Lung (tissue), 12 donors: ENCODE results near the gene DOK6. TPM values are rescaled to one million over a fixed set of nuclear protein-coding genes. Genes with fewer than 3 reads are reported as not detected.
"Not testable (repeated sequence)": the region's sequence is repeated elsewhere in the genome, so short reads cannot be mapped to it uniquely, and the experiment has no call there.

Experiments
- ATAC-seq: fragments of 200-7000 bp; cut with Tn5 transposase; one replicate; pipeline ENCODE4 v1.9.1; 2020; ENCODE audit warnings: moderate number of reproducible peaks; ENCODE audit not compliant: insufficient read depth, low FRiP score
- DNase-seq, 3 donors: peaks; one replicate each; pipeline ENCODE4 v3.0.0-alpha.2; 2013 to 2017
- H3K27ac ChIP-seq, 2 donors: one replicate each; pipeline ENCODE4 v1.5.1; 2013; ENCODE audit warnings: mild to moderate bottlenecking in 2 of 2, moderate library complexity in 2 of 2, control low read depth in 1 of 2, inconsistent platforms in 1 of 2, low read depth in 1 of 2, low read length in 1 of 2
- H3K27me3 ChIP-seq, 3 donors: one replicate each; pipeline ENCODE4 v1.5.1; 2013; ENCODE audit warnings: low read length in 2 of 3; ENCODE audit not compliant: control insufficient read depth in 3 of 3, insufficient read depth in 3 of 3
- H3K36me3 ChIP-seq, 4 donors: one replicate each; pipeline ENCODE4 v1.5.1; 2013; ENCODE audit warnings: low read length in 4 of 4, mild to moderate bottlenecking in 1 of 4, moderate library complexity in 1 of 4; ENCODE audit not compliant: control insufficient read depth in 4 of 4, insufficient read depth in 4 of 4
- H3K4me1 ChIP-seq, 5 donors: one replicate each; pipeline ENCODE4 v1.5.1; 2013; ENCODE audit warnings: low read length in 5 of 5, mild to moderate bottlenecking in 2 of 5, moderate library complexity in 1 of 5; ENCODE audit not compliant: control insufficient read depth in 5 of 5, insufficient read depth in 5 of 5
- H3K4me3 ChIP-seq: one replicate; pipeline ENCODE4 v1.5.1; 2013; ENCODE audit warnings: mild to moderate bottlenecking, control low read depth, moderate library complexity
- H3K9ac ChIP-seq, 2 donors: one replicate each; pipeline ENCODE4 v1.5.1; 2013; ENCODE audit warnings: low read length in 2 of 2, control low read depth in 1 of 2; ENCODE audit not compliant: insufficient read depth in 1 of 2
- H3K9me3 ChIP-seq, 4 donors: one replicate each; pipeline ENCODE4 v1.5.1; 2013; ENCODE audit warnings: low read length in 3 of 4, mild to moderate bottlenecking in 1 of 4, moderate library complexity in 1 of 4; ENCODE audit not compliant: control insufficient read depth in 4 of 4, insufficient read depth in 3 of 4
- CTCF ChIP-seq: IDR thresholded peaks from 2 replicates; pipeline ENCODE4 v1.5.1; 2012; ENCODE audit warnings: mild to moderate bottlenecking; ENCODE audit errors: control extremely low read depth, extremely low read depth
- WGBS, 2 donors: extraction: QIAGEN DNeasy Blood & Tissue Kit; methylation state at CpG; one replicate each; pipeline ENCODE4 v1.1.7; 2013; 5-methylcytosine and 5-hydroxymethylcytosine counted together
- polyA plus RNA-seq, 2 donors: library from polyadenylated mRNA; stranded (reverse); fragments of 200-250 nt; gene quantifications; one replicate each; pipeline ENCODE4 v1.2.1, GENCODE V29; 2013
- total RNA-seq, 2 donors: library from RNA; depleted of rRNA in 1 of 2; stranded (reverse); fragments of >200 nt in 1 of 2; gene quantifications; one replicate each; pipeline ENCODE4 v1.2.1, GENCODE V29; 2014 to 2021
- donor health status: control.
- donor health status: control.
- donor health status: Bipolar disorder and iron deficiency.
- donor health status: healthy.
- donor health status: DM: yes; HTN: yes; CAD: no.

DOK6 gene
- total and polyA plus RNA-seq, 4 donors: 0.61 to 21.3 (median 2.7) TPM

- Histone ChIP-seq H3K36me3 (no peaks in the 10 kb centered on the region), H3K9me3 (peaks cover 0 to 8% (median 0%) of the 10 kb centered on the region in 4 donors), H3K4me1 (peaks cover 0 to 9% (median 2%) of the 10 kb centered on the region in 5 donors), H3K27ac (no peak overlapping the region), H3K9ac (no peak overlapping the region), H3K4me3 (no peak overlapping the region), H3K27me3 (no peaks in the 10 kb centered on the region)
- TF ChIP-seq CTCF: no peak
- DNase-seq: no peak
- no peak for ATAC-seq
- WGBS, 2 donors: 52 to 71% methylated on average over 2 of the region's 2 CpGs
Observed at GRCh38 chr18:69819460-69819859, 418.8 kb downstream of the DOK6 start.

- Histone ChIP-seq H3K27ac (no peak overlapping the region), H3K4me1 (peaks cover 0 to 7% (median 2%) of the 10 kb centered on the region in 5 donors), H3K9me3 (peaks cover 0 to 8% (median 0%) of the 10 kb centered on the region in 4 donors), H3K27me3 (no peaks in the 10 kb centered on the region), H3K36me3 (no peaks in the 10 kb centered on the region), H3K9ac (no peak overlapping the region), H3K4me3 (no peak overlapping the region)
- DNase-seq (no peak), ATAC-seq (no peak)
- no peak for TF ChIP-seq CTCF
- 87 to 98% methylated on average over 4 of the region's 4 CpGs for WGBS, 2 donors
Observed at GRCh38 chr18:69820538-69820937, 419.9 kb downstream of the DOK6 start.

GRCh38 chr18:69830189-69830588 is 429.5 kb downstream of the DOK6 start:
- WGBS, 2 donors: 91 to 95% methylated on average over 1 of the region's 1 CpG
- Histone ChIP-seq H3K36me3 (peaks cover 0 to 7% (median 2%) of the 10 kb centered on the region in 4 donors), H3K4me3 (no peak overlapping the region), H3K27ac (no peak overlapping the region), H3K27me3 (no peaks in the 10 kb centered on the region), H3K4me1 (no peaks in the 10 kb centered on the region), H3K9me3 (no peaks in the 10 kb centered on the region), H3K9ac (no peak overlapping the region)
- no peak for TF ChIP-seq CTCF
- DNase-seq: no peak
- no peak for ATAC-seq

GRCh38 chr18:69834980-69835379 is 434.3 kb downstream of the DOK6 start:
- H3K27ac ChIP-seq, H3K27me3 ChIP-seq, DNase-seq, H3K9me3 ChIP-seq, H3K4me3 ChIP-seq, H3K4me1 ChIP-seq, ATAC-seq, H3K36me3 ChIP-seq, H3K9ac ChIP-seq: not testable (repeated sequence)
- 93 to 96% methylated on average over 12 of the region's 12 CpGs for WGBS, 2 donors
